Astrocyte (in vitro differentiated cells and primary cell): ENCODE results near the gene ADGRB3. TPM values are rescaled to one million over a fixed set of nuclear protein-coding genes. Genes with fewer than 3 reads are reported as not detected.

ENCODE experiments used
- DNase-seq: peaks from one replicate; pipeline ENCODE4 v3.0.0-alpha.2; 2010; ENCODE audit warnings: low read depth
- FAIRE-seq: peaks from 2 replicates; lab custom pipeline; 2011; peaks lifted over from hg19 to GRCh38; lab: Jason Lieb, UNC
- H2AFZ ChIP-seq: 2 replicates; pipeline ENCODE4 v1.6.0; 2012; ENCODE audit warnings: low read depth, low read length, inconsistent platforms
- H3K27ac ChIP-seq: 2 replicates; pipeline ENCODE4 v1.5.1; 2011; ENCODE audit warnings: low read depth, low read length, inconsistent platforms
- H3K27me3 ChIP-seq: 2 replicates; pipeline ENCODE4 v1.6.0; 2011; ENCODE audit warnings: low read length, inconsistent platforms; ENCODE audit not compliant: insufficient read depth
- H3K36me3 ChIP-seq: 2 replicates; pipeline ENCODE4 v1.5.1; 2011; ENCODE audit warnings: low read length, inconsistent platforms; ENCODE audit not compliant: insufficient read depth
- H3K4me1 ChIP-seq: 2 replicates; pipeline ENCODE4 v1.5.1; 2011; ENCODE audit warnings: low read length, inconsistent platforms; ENCODE audit not compliant: insufficient read depth
- H3K4me2 ChIP-seq: 2 replicates; pipeline ENCODE4 v1.6.0; 2012; ENCODE audit warnings: low read length, inconsistent platforms
- H3K4me3 ChIP-seq: 2 replicates; pipeline ENCODE4 v1.5.1; 2011; ENCODE audit warnings: low read depth, mild to moderate bottlenecking, low read length, inconsistent platforms; ENCODE audit not compliant: insufficient read depth
- H3K79me2 ChIP-seq: 2 replicates; pipeline ENCODE4 v1.6.0; 2012; ENCODE audit warnings: mild to moderate bottlenecking, low read length, inconsistent platforms; ENCODE audit not compliant: insufficient read depth
- H3K9ac ChIP-seq: 2 replicates; pipeline ENCODE4 v1.6.0; 2012; ENCODE audit warnings: mild to moderate bottlenecking, low read length, inconsistent platforms
- H3K9me3 ChIP-seq: 2 replicates; pipeline ENCODE4 v1.5.1; 2012; ENCODE audit warnings: low read depth, mild to moderate bottlenecking, low read length, inconsistent platforms; ENCODE audit not compliant: insufficient read depth
- H4K20me1 ChIP-seq: 2 replicates; pipeline ENCODE4 v1.6.0; 2012; ENCODE audit warnings: low read length, inconsistent platforms; ENCODE audit not compliant: insufficient read depth
- H3K27ac Mint-ChIP-seq: one replicate; pipeline ENCODE4 v1.8.0; 2021; ENCODE audit warnings: mild to moderate bottlenecking, mixed read lengths; ENCODE audit not compliant: unreplicated experiment
- H3K27me3 Mint-ChIP-seq: one replicate; pipeline ENCODE4 v1.8.0; 2021; ENCODE audit warnings: low read depth, mixed read lengths; ENCODE audit not compliant: unreplicated experiment
- H3K36me3 Mint-ChIP-seq: one replicate; pipeline ENCODE4 v1.8.0; 2021; ENCODE audit warnings: low read depth, mixed read lengths; ENCODE audit not compliant: unreplicated experiment
- H3K4me1 Mint-ChIP-seq: one replicate; pipeline ENCODE4 v1.8.0; 2021; ENCODE audit warnings: low read depth, mixed read lengths; ENCODE audit not compliant: unreplicated experiment
- H3K4me3 Mint-ChIP-seq: one replicate; pipeline ENCODE4 v1.8.0; 2021; ENCODE audit warnings: mild to moderate bottlenecking, moderate library complexity, mixed read lengths; ENCODE audit not compliant: unreplicated experiment
- H3K9me3 Mint-ChIP-seq: one replicate; pipeline ENCODE4 v1.8.0; 2021; ENCODE audit warnings: mild to moderate bottlenecking, mixed read lengths; ENCODE audit not compliant: unreplicated experiment
- EZH2 ChIP-seq: IDR thresholded peaks from 2 replicates; pipeline ENCODE4 v1.6.1; 2012; ENCODE audit warnings: mild to moderate bottlenecking, low read length, inconsistent platforms; ENCODE audit not compliant: insufficient read depth
- total RNA-seq: library from RNA; stranded (reverse); gene quantifications from 2 replicates; pipeline ENCODE4 v1.2.1, GENCODE V29; 2021
- TF ChIP-seq, protein P1 (sequence below): IDR thresholded peaks from 2 replicates; pipeline ENCODE4 v1.5.1; 2011; ENCODE audit warnings: low read depth, mild to moderate bottlenecking, inconsistent platforms, low read length, moderate library complexity; ENCODE audit not compliant: insufficient read depth

The ADGRB3 gene
- total RNA-seq, 1 donor from 2014 or later = 0.77 TPM

DNA sequence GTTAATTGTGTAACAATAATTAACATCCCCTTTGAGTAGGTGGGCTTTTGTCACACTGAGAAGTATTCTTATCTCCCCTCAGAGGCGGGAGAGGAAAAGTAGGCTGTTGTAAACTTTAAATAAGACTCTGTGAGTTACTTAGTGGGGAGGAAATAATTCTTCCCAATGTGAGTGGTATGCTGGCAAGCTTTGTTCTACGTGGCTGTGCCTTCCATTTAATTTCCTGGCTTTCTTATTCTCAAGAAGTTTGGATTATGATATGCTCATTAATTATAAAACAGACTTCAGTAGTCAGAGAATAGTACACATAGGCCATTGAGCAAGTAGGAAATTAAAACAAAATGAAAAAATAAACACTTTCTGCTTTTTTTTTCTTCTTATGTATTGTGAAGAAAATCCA is 19.1 kb downstream of the ADGRB3 start:
- Histone ChIP-seq H4K20me1 (no peaks in the 10 kb centered on the region), H3K4me1 (peaks cover 11% of the 10 kb centered on the region), H3K79me2 (no peaks in the 10 kb centered on the region), H3K27ac (no peak overlapping the region), H3K9ac (no peak overlapping the region), H3K4me3 (no peak overlapping the region), H3K27me3 (peaks cover 5% of the 10 kb centered on the region), H3K4me2 (no peak overlapping the region), H3K36me3 (no peaks in the 10 kb centered on the region), H2AFZ (no peak overlapping the region), H3K9me3 (no peaks in the 10 kb centered on the region)
- no peaks in the 10 kb centered on the region for H3K27me3 Mint-ChIP-seq
- H3K4me3 Mint-ChIP-seq = no peak overlapping the region
- DNase-seq (no peak), FAIRE-seq (no peak)
- TF ChIP-seq, protein P1, sequence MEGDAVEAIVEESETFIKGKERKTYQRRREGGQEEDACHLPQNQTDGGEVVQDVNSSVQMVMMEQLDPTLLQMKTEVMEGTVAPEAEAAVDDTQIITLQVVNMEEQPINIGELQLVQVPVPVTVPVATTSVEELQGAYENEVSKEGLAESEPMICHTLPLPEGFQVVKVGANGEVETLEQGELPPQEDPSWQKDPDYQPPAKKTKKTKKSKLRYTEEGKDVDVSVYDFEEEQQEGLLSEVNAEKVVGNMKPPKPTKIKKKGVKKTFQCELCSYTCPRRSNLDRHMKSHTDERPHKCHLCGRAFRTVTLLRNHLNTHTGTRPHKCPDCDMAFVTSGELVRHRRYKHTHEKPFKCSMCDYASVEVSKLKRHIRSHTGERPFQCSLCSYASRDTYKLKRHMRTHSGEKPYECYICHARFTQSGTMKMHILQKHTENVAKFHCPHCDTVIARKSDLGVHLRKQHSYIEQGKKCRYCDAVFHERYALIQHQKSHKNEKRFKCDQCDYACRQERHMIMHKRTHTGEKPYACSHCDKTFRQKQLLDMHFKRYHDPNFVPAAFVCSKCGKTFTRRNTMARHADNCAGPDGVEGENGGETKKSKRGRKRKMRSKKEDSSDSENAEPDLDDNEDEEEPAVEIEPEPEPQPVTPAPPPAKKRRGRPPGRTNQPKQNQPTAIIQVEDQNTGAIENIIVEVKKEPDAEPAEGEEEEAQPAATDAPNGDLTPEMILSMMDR = no peak
- TF ChIP-seq EZH2 = no peak
- no peaks in the 10 kb centered on the region for H3K9me3 Mint-ChIP-seq
- H3K36me3 Mint-ChIP-seq = no peaks in the 10 kb centered on the region
- peaks cover 19% of the 10 kb centered on the region for H3K4me1 Mint-ChIP-seq
- H3K27ac Mint-ChIP-seq = no peak overlapping the region

DNA sequence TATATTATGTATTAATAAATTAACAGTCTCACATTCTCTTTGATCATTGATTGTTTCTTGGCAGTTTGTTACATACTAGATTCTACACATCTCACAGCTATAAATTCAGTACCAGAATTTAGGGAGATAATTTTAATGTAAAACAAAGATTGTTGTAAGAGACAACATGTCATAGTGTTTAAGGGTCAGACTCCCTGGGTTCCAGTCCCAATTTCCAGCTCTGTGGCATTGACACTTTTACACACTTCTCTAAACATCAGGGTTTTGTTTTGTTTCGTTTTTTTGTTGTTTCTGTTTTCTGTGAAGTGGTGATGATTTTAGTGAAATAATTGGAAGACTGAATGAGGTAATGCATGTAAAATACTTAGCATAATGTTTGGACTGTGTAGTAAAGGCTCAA is 19.9 kb downstream of the ADGRB3 start:
- Histone ChIP-seq H3K4me1 (peaks cover 11% of the 10 kb centered on the region), H3K27ac (no peak overlapping the region), H4K20me1 (no peaks in the 10 kb centered on the region), H3K4me2 (no peak overlapping the region), H3K9ac (no peak overlapping the region), H3K4me3 (no peak overlapping the region), H3K79me2 (no peaks in the 10 kb centered on the region), H2AFZ (no peak overlapping the region), H3K9me3 (no peaks in the 10 kb centered on the region), H3K27me3 (peaks cover 5% of the 10 kb centered on the region), H3K36me3 (no peaks in the 10 kb centered on the region)
- Mint-ChIP-seq H3K27me3 (no peaks in the 10 kb centered on the region), H3K36me3 (no peaks in the 10 kb centered on the region), H3K9me3 (no peaks in the 10 kb centered on the region), H3K4me1 (peaks cover 14% of the 10 kb centered on the region), H3K27ac (no peak overlapping the region), H3K4me3 (no peak overlapping the region)
- DNase-seq (no peak), FAIRE-seq (no peak)
- TF ChIP-seq, protein P1 = no peak
- no peak for TF ChIP-seq EZH2

DNA sequence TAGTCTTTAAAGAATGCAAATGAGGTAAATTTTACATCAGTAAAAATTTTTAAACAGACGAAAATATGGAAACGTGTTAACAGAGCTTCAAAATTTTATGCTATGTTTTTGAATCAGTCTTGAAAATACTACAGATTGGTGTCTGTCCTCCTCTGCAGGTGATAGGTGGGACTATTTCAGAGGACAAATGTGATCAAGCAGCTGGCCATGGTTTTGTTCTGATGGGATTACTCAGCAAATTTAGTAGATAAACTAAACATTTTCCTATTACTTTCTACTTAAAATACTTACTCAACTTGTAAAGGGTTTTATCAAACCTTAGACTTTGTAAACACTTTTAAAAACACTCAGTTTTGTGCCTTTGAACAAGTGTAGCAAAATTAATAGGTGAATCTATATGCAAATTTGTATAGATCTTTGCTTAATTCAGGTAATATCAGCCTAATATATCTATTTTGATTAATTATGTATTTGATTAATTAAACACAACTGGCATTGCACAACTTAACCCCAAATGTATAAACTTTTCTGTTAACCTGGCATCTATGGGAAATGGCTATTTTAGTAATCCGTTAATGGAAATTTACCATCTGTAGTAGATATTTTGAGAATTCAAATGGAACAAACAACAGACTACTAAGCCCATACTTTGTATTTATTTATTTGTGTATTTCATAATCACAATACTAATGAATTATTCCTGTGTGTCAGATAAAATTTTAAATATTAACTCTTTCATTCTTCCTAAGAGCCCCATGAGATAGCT is 22.5 kb downstream of the ADGRB3 start:
- Histone ChIP-seq H3K36me3 (no peaks in the 10 kb centered on the region), H2AFZ (no peak overlapping the region), H3K4me3 (no peak overlapping the region), H3K4me2 (no peak overlapping the region), H3K9ac (no peak overlapping the region), H3K4me1 (no peaks in the 10 kb centered on the region), H3K79me2 (no peaks in the 10 kb centered on the region), H4K20me1 (no peaks in the 10 kb centered on the region), H3K27ac (no peak overlapping the region), H3K27me3 (peaks cover 5% of the 10 kb centered on the region), H3K9me3 (no peaks in the 10 kb centered on the region)
- H3K27me3 Mint-ChIP-seq = no peaks in the 10 kb centered on the region
- H3K4me1 Mint-ChIP-seq = peaks cover 3% of the 10 kb centered on the region
- no peaks in the 10 kb centered on the region for H3K36me3 Mint-ChIP-seq
- no peak overlapping the region for H3K27ac Mint-ChIP-seq
- no peaks in the 10 kb centered on the region for H3K9me3 Mint-ChIP-seq
- no peak overlapping the region for H3K4me3 Mint-ChIP-seq
- no peak for DNase-seq
- no peak for TF ChIP-seq EZH2
- TF ChIP-seq, protein P1 = no peak
- FAIRE-seq = no peak
